HAP-1 (cell line): ENCODE results near the gene FOXP1.

Experiments used
- DNase-seq, 2 experiments: peaks; one replicate each; pipeline ENCODE4 v3.0.0-alpha.2; 2016 to 2020; ENCODE audit warnings: low spot score in 2 of 2
- H3K27me3 ChIP-seq: fragments of 250-450 bp; sonication (Bioruptor Pico); 2 replicates; pipeline ENCODE4 v1.5.1; 2020; ENCODE audit warnings: low read depth, mild to moderate bottlenecking, moderate library complexity
- H3K36me3 ChIP-seq: fragments of 250-450 bp; sonication (Bioruptor Pico); replicated peaks from 2 replicates; pipeline ENCODE4 v1.5.1; 2020; ENCODE audit warnings: mild to moderate bottlenecking
- H3K4me1 ChIP-seq: fragments of 250-450 bp; sonication (Bioruptor Pico); 2 replicates; pipeline ENCODE4 v1.5.1; 2020; ENCODE audit warnings: mild to moderate bottlenecking
- H3K4me3 ChIP-seq: fragments of 250-450 bp; sonication (Bioruptor Pico); 2 replicates; pipeline ENCODE4 v1.5.1; 2020; ENCODE audit warnings: mild to moderate bottlenecking, moderate library complexity
- H3K9me3 ChIP-seq: fragments of 250-450 bp; sonication (Bioruptor Pico); 2 replicates; pipeline ENCODE4 v1.5.1; 2020; ENCODE audit warnings: mild to moderate bottlenecking, moderate library complexity
- in situ Hi-C: fragments of 300-500 bp; cut with MboI; formaldehyde crosslinking; loops from 3 replicates; pipeline ENCODE4 v1.14.3; 2020; ENCODE audit warnings: low sequenced_read_pairs, inconsistent platforms, mixed read lengths

Gene FOXP1

DNA sequence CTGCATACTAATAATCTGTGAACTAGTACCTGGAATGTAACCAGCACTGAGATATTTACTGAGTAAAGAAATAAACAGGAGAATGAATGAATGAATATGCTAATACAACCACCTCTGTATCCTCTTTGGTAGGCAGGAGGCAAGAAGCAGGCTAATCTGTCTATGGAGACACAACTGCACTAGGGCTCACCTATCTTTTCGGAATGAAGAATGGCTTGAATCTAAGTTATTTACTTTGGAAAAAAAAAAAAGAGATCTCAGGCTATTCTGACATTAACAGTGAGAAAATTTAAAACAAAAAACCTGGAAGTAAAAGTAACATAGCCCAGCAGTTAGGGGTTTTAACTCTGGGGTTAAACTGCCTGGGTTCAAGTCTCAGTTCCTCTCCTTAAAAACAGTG lies 174.2 kb downstream of the FOXP1 start:
- H3K36me3 ChIP-seq, result no peaks in the 10 kb centered on the region
- in situ Hi-C loops, result no loop called here
- H3K4me1 ChIP-seq, result no peaks in the 10 kb centered on the region
- H3K4me3 ChIP-seq, result no peak overlapping the region
- DNase-seq, result no peak
- H3K9me3 ChIP-seq, result no peaks in the 10 kb centered on the region
- H3K27me3 ChIP-seq, result no peaks in the 10 kb centered on the region

DNA sequence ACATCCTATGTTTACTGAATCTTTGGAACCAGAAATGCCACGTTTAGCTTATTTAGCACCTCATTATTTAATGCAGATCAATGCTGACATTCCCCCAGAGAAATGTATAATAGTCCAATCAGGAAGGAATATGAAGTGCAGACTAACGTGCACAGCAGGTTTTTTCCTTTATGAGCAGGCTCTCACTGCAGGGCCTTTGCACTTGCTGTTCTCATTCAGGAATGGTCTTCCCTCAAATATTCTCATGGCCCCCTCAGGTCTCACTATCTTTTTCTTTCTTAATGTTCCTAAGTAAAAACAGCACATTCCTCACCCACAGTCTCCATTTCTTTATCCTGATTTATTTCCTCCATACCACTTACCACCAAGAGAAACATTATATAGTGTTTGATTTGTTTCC lies 174.6 kb downstream of the FOXP1 start:
- Histone ChIP-seq H3K9me3 (no peaks in the 10 kb centered on the region), H3K27me3 (no peaks in the 10 kb centered on the region), H3K4me1 (no peaks in the 10 kb centered on the region), H3K4me3 (no peak overlapping the region), H3K36me3 (no peaks in the 10 kb centered on the region)
- no peak for DNase-seq
- in situ Hi-C loops, result no loop called here

DNA sequence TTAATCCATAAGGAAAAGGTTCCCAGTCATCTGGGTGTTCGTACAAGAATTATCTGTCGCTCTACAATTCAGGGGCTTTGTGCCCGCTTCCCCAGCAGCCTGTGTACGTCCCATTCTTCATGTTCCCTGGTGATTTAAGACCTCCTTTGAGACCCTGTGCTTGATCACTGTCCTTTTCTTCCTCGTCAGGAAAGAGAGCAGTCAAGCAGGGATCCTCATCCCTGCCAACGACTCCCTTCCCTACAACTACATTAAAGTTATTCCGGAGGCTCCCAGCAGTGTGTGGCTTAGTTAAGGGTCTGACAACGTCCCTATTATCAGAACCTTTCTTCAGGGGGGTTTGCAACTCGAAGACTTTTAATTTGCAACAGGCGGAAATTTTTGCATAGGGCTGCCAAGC lies 175.7 kb downstream of the FOXP1 start:
- no peaks in the 10 kb centered on the region for H3K4me1 ChIP-seq
- no peak overlapping the region for H3K4me3 ChIP-seq
- DNase-seq, result no peak
- H3K36me3 ChIP-seq, result no peaks in the 10 kb centered on the region
- H3K9me3 ChIP-seq, result no peaks in the 10 kb centered on the region
- in situ Hi-C loops, result no loop called here
- no peaks in the 10 kb centered on the region for H3K27me3 ChIP-seq

DNA sequence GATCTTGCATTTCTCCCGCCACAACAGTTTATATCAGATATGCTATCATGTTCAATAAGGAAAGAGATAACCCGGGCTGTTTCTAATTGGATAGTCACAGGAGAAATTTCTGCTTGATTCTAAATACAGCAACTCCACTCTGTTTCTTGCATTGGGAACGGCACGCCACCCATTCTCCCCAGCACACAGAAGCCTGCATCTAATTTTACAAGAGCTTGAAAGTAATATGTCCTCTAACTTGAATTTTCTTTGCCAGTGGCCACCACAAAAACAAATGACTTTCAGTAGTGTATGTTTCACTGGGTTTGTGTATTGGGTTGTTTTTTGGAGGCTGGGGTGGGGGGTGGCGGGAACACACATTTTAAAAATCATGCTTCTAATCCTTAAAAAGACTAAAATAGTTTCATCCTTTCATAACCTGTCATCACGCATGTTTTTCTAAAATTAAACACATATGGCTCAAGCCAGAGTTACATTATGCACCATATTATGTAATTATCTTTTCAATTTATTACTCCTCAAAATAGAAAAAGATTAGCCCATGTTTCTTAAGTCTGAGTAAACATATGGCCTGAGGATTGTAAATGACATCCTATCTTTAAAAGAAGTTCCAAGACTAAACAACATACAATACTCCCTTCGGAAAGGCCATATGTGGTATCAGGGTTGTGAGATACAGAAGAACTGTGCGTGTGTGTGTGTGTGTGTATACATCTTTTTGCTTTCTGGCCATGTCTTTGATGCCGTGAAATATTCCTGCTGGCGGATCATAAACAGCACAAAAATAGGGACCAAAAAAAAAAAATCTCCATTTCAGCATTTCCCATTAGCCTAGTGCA lies 176.3 kb downstream of the FOXP1 start:
- Histone ChIP-seq H3K4me3 (no peak overlapping the region), H3K9me3 (no peaks in the 10 kb centered on the region), H3K27me3 (no peaks in the 10 kb centered on the region), H3K36me3 (no peaks in the 10 kb centered on the region), H3K4me1 (no peaks in the 10 kb centered on the region)
- DNase-seq, result no peak
- in situ Hi-C loops, result no loop called here

DNA sequence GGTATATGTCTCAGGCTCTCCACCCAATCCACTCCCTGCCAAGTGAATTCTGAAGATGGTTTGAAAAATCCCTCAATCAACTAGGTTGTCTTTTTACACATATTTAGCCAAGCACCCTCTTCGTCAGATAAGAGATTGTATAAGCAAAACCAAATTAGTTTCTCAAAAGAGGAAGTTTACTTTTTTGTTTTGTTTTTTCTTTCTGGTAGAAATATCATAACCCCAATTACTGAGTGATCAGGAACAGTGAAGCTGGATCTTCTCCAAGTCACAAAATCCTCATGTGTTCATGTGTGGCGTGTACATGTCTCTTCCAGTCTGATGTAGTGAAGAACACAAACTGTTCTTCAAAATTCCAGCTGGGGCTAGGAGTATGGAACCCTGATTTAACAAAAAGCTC lies 180.6 kb downstream of the FOXP1 start:
- Histone ChIP-seq H3K36me3 (no peaks in the 10 kb centered on the region), H3K4me3 (no peak overlapping the region), H3K27me3 (no peaks in the 10 kb centered on the region), H3K4me1 (no peaks in the 10 kb centered on the region; the same call in 1 of the 2 replicates), H3K9me3 (no peaks in the 10 kb centered on the region)
- in situ Hi-C loops, result no loop called here
- DNase-seq, result no peak

DNA sequence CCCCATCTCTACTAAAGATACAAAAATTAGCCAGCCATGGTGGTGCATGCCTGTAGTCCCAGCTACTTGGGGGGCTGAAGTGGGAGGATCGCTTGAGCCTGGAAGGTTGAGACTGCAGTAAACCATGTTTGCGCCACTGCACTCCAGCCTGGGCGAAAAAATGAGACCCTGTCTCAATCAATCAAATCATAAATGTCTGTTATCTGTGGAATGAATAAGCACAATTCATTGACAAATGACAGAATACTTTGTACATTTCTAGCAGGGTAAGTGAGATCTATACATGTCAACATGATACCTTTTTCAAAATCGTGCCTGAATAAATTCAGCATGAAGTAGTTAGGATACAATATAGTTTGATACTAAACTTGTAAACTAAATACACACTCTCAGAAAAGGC lies 181.2 kb downstream of the FOXP1 start:
- no peak for DNase-seq
- in situ Hi-C loops, result no loop called here
- Histone ChIP-seq H3K4me3 (no peak overlapping the region), H3K27me3 (no peaks in the 10 kb centered on the region), H3K36me3 (no peaks in the 10 kb centered on the region), H3K4me1 (no peaks in the 10 kb centered on the region; the same call in 1 of the 2 replicates), H3K9me3 (no peaks in the 10 kb centered on the region)

DNA sequence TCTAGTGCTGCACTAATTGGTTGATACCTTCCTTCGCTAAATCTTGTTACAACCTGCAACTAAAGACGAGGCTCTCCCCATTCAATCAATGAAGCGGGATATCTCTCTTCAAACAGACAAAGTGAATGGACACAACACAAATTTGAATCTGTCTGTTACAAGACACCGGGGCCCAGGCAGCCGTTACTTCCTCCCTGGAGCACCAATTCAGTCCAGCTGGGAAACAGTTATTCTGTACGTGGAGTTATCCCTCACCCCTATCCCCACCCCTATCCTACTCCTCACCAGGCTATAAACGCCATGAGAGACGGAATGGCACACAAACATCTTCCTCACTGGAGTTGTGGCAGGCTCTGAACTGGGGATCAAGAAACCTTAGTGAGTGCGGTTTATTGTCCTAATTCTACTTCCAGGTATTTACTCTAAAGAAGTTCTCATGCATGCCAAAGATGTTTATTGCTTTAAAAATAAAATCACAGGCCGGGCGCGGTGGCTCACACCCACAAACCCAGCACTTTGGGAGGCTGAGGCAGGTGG lies 181.8 kb downstream of the FOXP1 start:
- Histone ChIP-seq H3K36me3 (no peaks in the 10 kb centered on the region), H3K27me3 (no peaks in the 10 kb centered on the region), H3K4me1 (no peaks in the 10 kb centered on the region; the same call in 1 of the 2 replicates), H3K9me3 (no peaks in the 10 kb centered on the region), H3K4me3 (no peak overlapping the region)
- in situ Hi-C loops, result no loop called here
- DNase-seq, result no peak

DNA sequence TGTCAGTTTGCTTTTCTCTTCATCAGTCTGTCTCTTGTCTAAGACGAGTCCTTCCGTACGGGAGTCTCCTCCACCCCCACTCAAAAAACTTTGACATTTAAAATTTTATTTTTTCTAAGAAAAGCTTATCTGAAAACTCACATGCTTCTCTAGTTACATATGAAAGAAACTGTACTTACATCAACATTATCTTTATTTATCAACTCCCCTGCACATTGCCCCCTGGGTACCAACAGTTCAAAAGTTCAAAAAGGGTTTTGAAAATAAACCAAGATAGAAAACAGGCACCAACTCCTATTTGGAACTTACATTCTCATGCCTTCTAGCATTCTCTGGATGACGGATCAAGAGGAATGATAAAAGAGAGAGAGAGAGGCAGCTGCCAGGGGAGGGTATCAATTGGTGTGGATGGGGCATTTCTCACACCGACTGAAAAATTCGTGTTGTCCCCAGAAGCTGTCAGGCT lies 182.5 kb downstream of the FOXP1 start:
- Histone ChIP-seq H3K9me3 (no peaks in the 10 kb centered on the region), H3K27me3 (no peaks in the 10 kb centered on the region), H3K4me3 (no peak overlapping the region), H3K36me3 (no peaks in the 10 kb centered on the region), H3K4me1 (no peaks in the 10 kb centered on the region; the same call in 1 of the 2 replicates)
- DNase-seq, result no peak
- in situ Hi-C loops, result no loop called here

DNA sequence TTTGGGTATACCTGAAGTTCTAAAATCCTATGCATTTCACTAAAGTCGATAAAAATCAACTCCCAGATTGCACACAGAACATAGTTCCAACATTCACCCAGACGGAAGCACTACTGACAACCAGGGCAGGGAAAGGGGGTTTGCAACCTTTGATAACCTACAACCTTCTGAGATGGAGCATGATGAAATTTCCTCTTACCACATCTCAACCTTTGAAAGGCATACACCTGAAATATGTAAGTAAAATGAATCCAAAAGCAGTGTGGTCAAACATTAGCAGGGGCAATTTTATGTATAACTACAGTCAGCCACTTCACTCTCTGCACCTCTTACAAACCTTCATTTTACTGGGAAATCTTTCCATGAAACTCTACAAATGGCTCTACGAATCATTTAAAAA lies 184.1 kb downstream of the FOXP1 start:
- Histone ChIP-seq H3K4me3 (no peak overlapping the region), H3K9me3 (no peaks in the 10 kb centered on the region), H3K4me1 (no peaks in the 10 kb centered on the region; the same call in 1 of the 2 replicates), H3K27me3 (no peaks in the 10 kb centered on the region), H3K36me3 (no peaks in the 10 kb centered on the region)
- in situ Hi-C loops, result no loop called here
- DNase-seq, result no peak

DNA sequence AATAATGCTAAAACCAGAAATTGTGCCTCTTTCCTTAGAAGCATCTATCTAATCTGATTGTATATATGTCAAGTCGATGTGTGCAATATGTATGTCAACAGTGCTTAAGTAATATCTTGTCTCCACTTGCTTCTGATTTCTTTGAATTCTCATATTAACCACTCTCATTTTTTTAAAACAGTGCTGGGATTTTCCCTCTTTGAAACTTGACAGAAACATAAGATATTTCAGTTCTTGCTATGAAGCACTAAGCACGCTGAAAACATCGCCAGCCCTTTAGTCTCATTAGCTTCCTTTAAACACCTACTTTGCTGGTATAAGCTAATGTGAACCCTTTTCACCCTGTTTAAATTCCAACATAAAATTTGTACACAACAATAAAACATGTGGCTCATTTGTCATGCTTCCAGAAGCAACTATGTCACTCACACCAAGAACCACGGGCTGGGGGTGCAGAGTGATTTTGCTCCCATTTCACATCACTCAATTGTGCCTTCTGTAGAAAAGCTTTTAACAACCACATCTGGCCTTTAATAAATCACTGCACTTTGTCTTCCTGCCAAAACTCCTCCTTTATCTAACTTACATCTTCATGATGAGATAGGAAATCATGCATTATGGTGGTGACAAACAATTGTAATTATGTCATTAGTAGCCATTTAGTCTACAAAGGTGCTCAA lies 185.2 kb downstream of the FOXP1 start:
- Histone ChIP-seq H3K36me3 (no peaks in the 10 kb centered on the region), H3K4me3 (no peak overlapping the region), H3K4me1 (no peaks in the 10 kb centered on the region; the same call in 1 of the 2 replicates), H3K9me3 (no peaks in the 10 kb centered on the region), H3K27me3 (no peaks in the 10 kb centered on the region)
- no peak for DNase-seq
- in situ Hi-C loops, result no loop called here

DNA sequence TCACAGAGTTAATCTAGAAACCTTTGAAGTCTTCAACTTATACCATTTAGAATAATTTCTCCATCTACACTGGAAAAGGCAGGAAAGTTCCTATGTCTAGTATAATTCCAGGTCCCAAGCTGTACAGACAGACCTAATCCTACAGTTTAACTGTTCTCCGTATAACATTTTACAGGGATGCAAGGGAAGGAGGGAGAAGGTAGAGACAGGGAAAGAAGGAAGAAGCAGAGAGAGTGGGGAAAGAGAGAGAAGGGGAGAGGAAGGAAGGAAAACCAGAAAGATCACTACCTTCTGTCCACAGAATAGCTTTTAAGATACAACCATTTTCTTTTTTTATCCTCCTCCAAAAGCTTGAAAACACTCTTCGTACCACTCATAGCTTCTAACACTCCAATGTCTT lies 185.8 kb downstream of the FOXP1 start:
- no peaks in the 10 kb centered on the region for H3K27me3 ChIP-seq
- no peaks in the 10 kb centered on the region for H3K9me3 ChIP-seq
- DNase-seq, result no peak
- in situ Hi-C loops, result no loop called here
- no peak overlapping the region for H3K4me3 ChIP-seq
- H3K36me3 ChIP-seq, result no peaks in the 10 kb centered on the region
- H3K4me1 ChIP-seq, result no peaks in the 10 kb centered on the region; the same call in 1 of the 2 replicates

DNA sequence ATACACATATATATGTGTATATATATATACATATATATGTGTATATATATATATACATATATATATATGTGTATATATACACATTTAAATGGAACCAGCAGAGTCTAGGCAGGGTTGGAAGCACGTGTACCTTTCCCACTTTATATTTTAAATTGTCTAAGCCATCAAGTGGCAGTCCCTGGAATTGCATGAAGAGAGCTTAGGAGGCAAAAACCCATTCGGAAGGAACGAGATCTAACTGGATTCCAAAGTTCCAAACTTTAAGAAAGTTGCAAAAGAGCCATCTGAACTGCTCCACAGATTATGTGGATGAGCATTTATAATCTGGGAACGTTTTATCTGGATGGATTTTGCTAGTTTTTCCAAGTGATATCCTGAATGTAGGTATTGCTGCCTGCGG lies 186.5 kb downstream of the FOXP1 start:
- Histone ChIP-seq H3K4me3 (no peak overlapping the region), H3K27me3 (no peaks in the 10 kb centered on the region), H3K4me1 (no peaks in the 10 kb centered on the region; the same call in 1 of the 2 replicates), H3K36me3 (no peaks in the 10 kb centered on the region), H3K9me3 (no peaks in the 10 kb centered on the region)
- in situ Hi-C loops, result no loop called here
- DNase-seq, result peak; percentile 43 to 57

DNA sequence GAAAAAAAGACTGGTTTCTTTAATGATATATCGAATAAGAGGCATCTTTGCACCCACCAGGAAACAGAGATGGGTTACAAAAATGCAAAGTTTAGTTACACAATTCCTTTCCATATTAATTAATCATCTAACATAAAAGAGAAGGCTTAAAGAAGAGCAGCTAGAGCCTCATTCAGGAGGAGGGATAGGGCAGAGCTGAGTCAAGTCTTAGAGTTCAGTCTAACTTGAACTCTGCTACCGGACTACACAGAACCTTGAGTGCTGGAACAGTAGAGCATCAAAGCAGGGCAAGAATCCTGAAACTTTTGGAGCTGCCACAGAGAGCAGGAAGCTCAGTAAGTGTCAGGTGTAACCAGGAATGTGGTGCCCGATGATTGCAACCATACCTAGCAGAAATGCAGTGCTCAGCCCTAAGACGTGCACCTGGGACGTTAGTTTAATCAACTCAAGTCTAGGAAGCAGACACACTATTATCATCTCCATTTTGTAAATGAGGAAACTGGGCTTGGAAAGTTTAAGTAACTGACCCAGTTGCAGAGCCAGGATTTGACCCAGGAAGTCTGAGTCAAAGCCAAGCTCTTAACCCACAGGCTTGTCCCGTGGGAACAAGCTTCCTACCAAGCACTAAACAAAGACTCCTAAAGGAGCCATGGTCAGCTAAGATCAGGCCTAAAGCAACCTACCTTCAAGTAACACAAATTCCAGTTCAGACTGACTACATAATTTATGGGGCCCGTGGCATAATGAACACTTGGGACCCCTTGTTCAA lies 187.4 kb downstream of the FOXP1 start:
- in situ Hi-C loops, result no loop called here
- no peaks in the 10 kb centered on the region; the same call in 1 of the 2 replicates for H3K4me1 ChIP-seq
- no peaks in the 10 kb centered on the region for H3K9me3 ChIP-seq
- H3K27me3 ChIP-seq, result no peaks in the 10 kb centered on the region
- H3K36me3 ChIP-seq, result no peaks in the 10 kb centered on the region
- no peak for DNase-seq
- no peak overlapping the region for H3K4me3 ChIP-seq
